K562 (cell line): ENCODE data around the gene RANBP3. TPM values are rescaled to one million over a fixed set of nuclear protein-coding genes. Genes with fewer than 3 reads are reported as not detected.

Source experiments
- ATAC-seq: fragments of 200-7000 bp; cut with Tn5 transposase; 3 replicates; pipeline ENCODE4 v1.9.1; 2020; ENCODE audit warnings: moderate library complexity
- BruUV-seq: library from RNA; stranded (reverse); fragments of 400-500 nt; replicated peaks from 2 replicates; lab custom pipeline; 2021; lab: Mats Ljungman, UMichigan
- CTCF ChIA-PET: fragments of 300-600 bp; formaldehyde crosslinking; extraction: SDS; loops from one replicate; lab custom pipeline; 2021; ENCODE audit warnings: low intra/inter-chr PET ratio; lab: Yijun Ruan, JAX
- POLR2A ChIA-PET: fragments of 300-600, 350-650 bp; sonication (Branson Sonifier 250); formaldehyde crosslinking; extraction: SDS; loops from one replicate; lab custom pipeline; 2021; ENCODE audit warnings: antibody characterized with exemption, inconsistent platforms; lab: Yijun Ruan, JAX
- DNase-seq, 4 experiments: peaks; one replicate each; pipeline versions ENCODE4 v3.0.0 to v3.0.0-alpha.2; 2011 to 2018; ENCODE audit warnings: low spot score in 3 of 4, mixed read lengths in 3 of 4; ENCODE audit errors: extremely low read depth in 1 of 4
- FAIRE-seq: peaks from 2 replicates; lab custom pipeline; 2011; peaks lifted over from hg19 to GRCh38; lab: Jason Lieb, UNC
- H2AFZ ChIP-seq: 2 replicates; pipeline ENCODE4 v1.6.0; 2011; ENCODE audit warnings: low read depth, low read length, control low read depth, inconsistent platforms
- H3K27ac ChIP-seq: fragments of 200-600 bp; 3 replicates; pipeline ENCODE4 v1.8.0; 2011; ENCODE audit warnings: low read depth, mild to moderate bottlenecking, control low read depth, inconsistent platforms, low read length, moderate library complexity, mixed read lengths; ENCODE audit errors: extremely low read depth
- H3K27me3 ChIP-seq, 2 experiments: fragments of 300-600 bp in 1 of 2; 2 replicates in 1 of 2; 3 replicates in 1 of 2; pipeline versions ENCODE4 v1.6.0 to v1.8.0; 2011; ENCODE audit warnings: inconsistent platforms in 2 of 2, low read length in 2 of 2, mild to moderate bottlenecking in 1 of 2, mixed read lengths in 1 of 2, moderate library complexity in 1 of 2; ENCODE audit not compliant: control insufficient read depth in 2 of 2, insufficient read depth in 2 of 2
- H3K36me3 ChIP-seq: fragments of 300-600 bp; 3 replicates; pipeline ENCODE4 v1.8.0; 2011; ENCODE audit warnings: mild to moderate bottlenecking, low read length, inconsistent platforms; ENCODE audit not compliant: control insufficient read depth, insufficient read depth
- H3K4me1 ChIP-seq, 2 experiments: fragments of 200-600 bp in 1 of 2; replicated peaks in 1 of 2; 2 replicates in 1 of 2; 3 replicates in 1 of 2; pipeline versions ENCODE4 v1.5.1 to v1.8.0; 2011; ENCODE audit warnings: inconsistent platforms in 2 of 2, low read length in 2 of 2, mild to moderate bottlenecking in 1 of 2, mixed read lengths in 1 of 2, moderate library complexity in 1 of 2; ENCODE audit not compliant: control insufficient read depth in 2 of 2, insufficient read depth in 2 of 2
- H3K4me2 ChIP-seq: 2 replicates; pipeline ENCODE4 v1.6.1; 2011; ENCODE audit warnings: low read length, control low read depth, inconsistent platforms, mixed read lengths; ENCODE audit not compliant: insufficient read depth
- H3K4me3 ChIP-seq: fragments of 200-600 bp; sonication (generic), shearing (Covaris generic); 2 replicates; pipeline ENCODE4 v1.5.1; 2016; ENCODE audit warnings: control low read depth, inconsistent platforms
- H3K79me2 ChIP-seq: fragments of 200-600 bp; 3 replicates; pipeline ENCODE4 v1.8.0; 2011; ENCODE audit warnings: low read length, inconsistent platforms; ENCODE audit not compliant: control insufficient read depth, insufficient read depth
- H3K9ac ChIP-seq, 2 experiments: 2 replicates each; pipeline versions ENCODE4 v1.6.0 to v1.6.1; 2011; ENCODE audit warnings: low read depth in 2 of 2, low read length in 2 of 2, control low read depth in 1 of 2, inconsistent platforms in 1 of 2, mild to moderate bottlenecking in 1 of 2, mixed read lengths in 1 of 2; ENCODE audit not compliant: insufficient read depth in 1 of 2
- H3K9me1 ChIP-seq: one replicate; pipeline ENCODE4 v1.6.0; 2011; ENCODE audit warnings: inconsistent platforms, mild to moderate bottlenecking, low read length, moderate library complexity; ENCODE audit not compliant: control insufficient read depth, insufficient read depth
- H3K9me3 ChIP-seq: replicated peaks from 2 replicates; pipeline ENCODE4 v1.5.1; 2011; ENCODE audit warnings: low read depth, low read length, inconsistent platforms; ENCODE audit not compliant: control insufficient read depth, insufficient read depth
- H4K20me1 ChIP-seq: replicated peaks from 2 replicates; pipeline ENCODE4 v1.6.1; 2011; ENCODE audit warnings: low read length, inconsistent platforms, mixed read lengths; ENCODE audit not compliant: control insufficient read depth, insufficient read depth
- CEBPG ChIP-seq, 3 experiments: fragments of 200-800 bp in 1 of 3; sonication (Bioruptor generic) in 1 of 3; sonication (generic) in 1 of 3; formaldehyde crosslinking in 1 of 3; IDR thresholded peaks in 2 of 3; conservative IDR thresholded peaks in 1 of 3; 2 replicates each; pipeline versions ENCODE4 v1.6.1 to v1.8.0; 2016 to 2022; ENCODE audit warnings: missing compliant biosample characterization in 2 of 3, missing genetic modification characterization in 2 of 3, mild to moderate bottlenecking in 1 of 3, missing genetic modification reagents in 1 of 3
- CREB1 ChIP-seq, 2 experiments: sonication (generic) in 1 of 2; formaldehyde crosslinking in 1 of 2; IDR thresholded peaks; 2 replicates each; pipeline versions ENCODE4 v1.6.1 to v1.8.0; 2012 to 2022; ENCODE audit warnings: inconsistent platforms in 1 of 2, mild to moderate bottlenecking in 1 of 2, missing genetic modification reagents in 1 of 2, moderate library complexity in 1 of 2
- CXXC5 ChIP-seq: fragments of 250-450 bp; sonication (Bioruptor Pico); IDR thresholded peaks from 2 replicates; pipeline ENCODE4 v1.8.0; 2022; ENCODE audit warnings: inconsistent platforms, mild to moderate bottlenecking, moderate library complexity
- FOXM1 ChIP-seq, 2 experiments: fragments of 450-650 bp in 1 of 2; sonication (generic) in 1 of 2; formaldehyde crosslinking in 1 of 2; IDR thresholded peaks; 2 replicates each; pipeline versions ENCODE4 v1.6.1 to v1.9.0; 2017 to 2022; ENCODE audit warnings: low read depth in 2 of 2, mild to moderate bottlenecking in 2 of 2, missing genetic modification reagents in 1 of 2, moderate library complexity in 1 of 2
- KDM2B ChIP-seq: fragments of 250-450 bp; sonication (Bioruptor Pico); IDR thresholded peaks from 2 replicates; pipeline ENCODE4 v1.8.0; 2021; ENCODE audit warnings: mild to moderate bottlenecking, moderate library complexity
- POLR2H ChIP-seq: IDR thresholded peaks from 2 replicates; pipeline ENCODE4 v1.6.1; 2016; ENCODE audit warnings: missing genetic modification characterization, low read depth, mild to moderate bottlenecking, control low read depth, missing compliant biosample characterization, moderate library complexity
- RBFOX2 ChIP-seq: fragments of 200-400 bp; formaldehyde crosslinking; IDR thresholded peaks from 2 replicates; pipeline ENCODE4 v1.6.1; 2017; ENCODE audit warnings: low read depth, mild to moderate bottlenecking, low read length, moderate library complexity
- RFX7 ChIP-seq: fragments of 250-450 bp; sonication (Bioruptor Pico); IDR thresholded peaks from 2 replicates; pipeline ENCODE4 v1.5.1; 2021; ENCODE audit warnings: mild to moderate bottlenecking
- RNF2 ChIP-seq: sonication (generic); IDR thresholded peaks from 2 replicates; pipeline ENCODE4 v1.6.1; 2016
- SP2 ChIP-seq: IDR thresholded peaks from 2 replicates; pipeline ENCODE4 v1.6.1; 2011; ENCODE audit warnings: mild to moderate bottlenecking, low read depth, low read length, moderate library complexity; ENCODE audit not compliant: poor library complexity, severe bottlenecking; ENCODE audit errors: extremely low read depth
- XRCC4 ChIP-seq: IDR thresholded peaks from one replicate; pipeline ENCODE4 v1.6.1; 2011; ENCODE audit not compliant: insufficient read depth, insufficient read length; ENCODE audit errors: extremely low read depth
- YY1 ChIP-seq, 3 experiments: IDR thresholded peaks; 2 replicates each; pipeline ENCODE4 v1.6.1; 2011; ENCODE audit warnings: low read length in 2 of 3, mild to moderate bottlenecking in 2 of 3, moderate library complexity in 2 of 3, borderline replicate concordance in 1 of 3, control low read depth in 1 of 3, low read depth in 1 of 3; ENCODE audit not compliant: insufficient read depth in 3 of 3, insufficient replicate concordance in 2 of 3, control insufficient read depth in 1 of 3, insufficient read length in 1 of 3; ENCODE audit errors: extremely low read depth in 1 of 3
- WGBS: fragments of 100-300 bp; shearing (Covaris generic); methylation state at CpG from one replicate; pipeline ENCODE4 v1.1.6; 2016; ENCODE audit warnings: low coverage, mixed read lengths; ENCODE audit not compliant: insufficient coverage; ENCODE audit errors: missing lambda C conversion rate; 5-methylcytosine and 5-hydroxymethylcytosine counted together
- in situ Hi-C: fragments of 300-500 bp; cut with MboI; formaldehyde crosslinking; loops from 4 replicates; pipeline ENCODE4 v1.15.0; 2018; ENCODE audit warnings: inconsistent platforms, mixed read lengths
- intact Hi-C: fragments of 100-400 bp; cut with micrococcal nuclease; formaldehyde crosslinking; loops from 2 replicates; pipeline ENCODE4 v1.14.2; 2022
- polyA plus RNA-seq, 8 experiments: library from polyadenylated mRNA; depleted of rRNA in 4 of 8; stranded (reverse) in 5 of 8; unstranded in 3 of 8; fragments of >200 nt; fragmentation: Nextera tagmentation in 2 of 8; fragmentation: Illumina TruSeq in 1 of 8; extraction: Ambion mirVana in 2 of 8; extraction: Trizol in 1 of 8; gene quantifications; 2 replicates each; pipeline versions ENCODE4 v1.2.1 to v1.2.3, GENCODE V29; 2011 to 2014; ENCODE audit warnings: inconsistent platforms in 1 of 8, missing spikeins in 1 of 8
- total RNA-seq, 7 experiments: library from RNA; depleted of rRNA in 6 of 7; stranded (reverse); fragments of >200 nt in 6 of 7; fragmentation: Illumina TruSeq in 2 of 7; extraction: Trizol in 2 of 7; gene quantifications; 2 replicates each; pipeline versions ENCODE4 v1.2.1 to v1.2.3, GENCODE V29; 2011 to 2021; ENCODE audit warnings: low replicate concordance in 1 of 7
- TF ChIP-seq, protein P1 (sequence below): conservative IDR thresholded peaks from 2 replicates; pipeline ENCODE4 v1.6.1; 2011; ENCODE audit warnings: low read depth, mild to moderate bottlenecking, low read length; ENCODE audit not compliant: control insufficient read depth

RANBP3 gene
- total and polyA plus RNA-seq, 9 of the 15 experiments (the other 6 are each of a cell fraction or from before 2014, with no cell fraction given) = 0.90 to 95.1 (median 63.2) TPM

DNA sequence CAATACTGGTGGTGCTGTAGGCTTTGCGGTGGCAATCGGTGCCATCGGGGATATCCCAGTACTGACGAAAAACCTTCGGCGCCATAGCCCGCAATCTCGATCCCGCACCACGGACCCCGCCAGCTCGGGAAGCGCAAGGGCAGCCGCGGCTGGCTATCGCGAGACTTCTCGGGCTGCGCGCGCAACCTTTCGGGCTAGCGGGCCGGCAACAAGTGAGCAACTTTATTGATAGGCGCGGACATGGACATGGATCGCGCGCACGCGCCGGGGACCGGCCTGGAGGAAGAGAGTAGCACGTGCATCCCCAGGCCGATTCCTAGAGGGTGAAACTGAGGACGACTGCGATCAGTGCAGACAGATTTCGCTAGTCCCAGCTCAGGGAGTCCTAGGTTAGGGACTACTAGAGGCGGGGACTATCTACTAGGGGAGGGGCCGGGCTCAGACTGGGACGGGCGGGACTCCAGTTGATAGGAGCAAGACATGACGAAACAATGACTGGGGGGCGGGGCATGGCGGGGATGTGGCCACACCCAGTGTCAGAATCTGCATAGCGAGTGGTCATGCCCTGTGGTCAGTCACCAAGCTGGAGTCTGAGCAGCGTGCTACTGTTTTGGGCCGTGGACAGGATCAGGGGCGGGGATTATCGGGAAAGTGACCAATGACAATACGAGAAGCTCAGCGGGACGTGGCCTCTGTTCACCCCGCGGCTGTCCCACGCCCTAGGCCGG, 74.2 kb downstream of the RANBP3 start, which contains the start of gene NDUFA11:
TSS of gene NDUFA11 (minus strand) at position 167 of the 728 bp plus-strand sequence. CDS start at position 85, 82 bp downstream.
- no peaks in the 10 kb centered on the region for H3K9me1 ChIP-seq
- in situ Hi-C loops (no loop called here), intact Hi-C loops (loop anchor here (2.0 kb wide), 1 partner anchor 75 kb away; the partner anchor contains the start of gene RANBP3)
- peak within 1 kb of the TSS; percentile 98 to 100 for H3K9ac ChIP-seq
- WGBS = under 1% methylated on average over 51 of the region's 57 CpGs
- no peaks in the 10 kb centered on the region for H3K9me3 ChIP-seq
- no peaks in the 10 kb centered on the region for H3K27me3 ChIP-seq
- peak within 1 kb of the TSS; percentile 97 for H3K4me2 ChIP-seq
- no TSS peak for BruUV-seq
- peak; percentile 87 to 97 (median 91) for DNase-seq
- peaks cover 9% of the 10 kb centered on the region; the same call in 1 of the 2 replicates for H4K20me1 ChIP-seq
- ATAC-seq = peak; percentile 80
- H2AFZ ChIP-seq = peak within 1 kb of the TSS; percentile 98
- peak within 1 kb of the TSS; percentile 96 for H3K27ac ChIP-seq
- peak within 1 kb of the TSS; percentile 90 for H3K4me3 ChIP-seq
- H3K4me1 ChIP-seq = peaks cover 4 to 27% of the 10 kb centered on the region in 2 experiments; a peak in 4 of 5 replicates
- FAIRE-seq = no peak
- POLR2A ChIA-PET = interaction anchor here (0.6 to 3.1 kb wide), 16 partner anchors 9 to 213 kb away, joined by 3 to 28 read pairs (median 4); partner anchors contain the start of genes CATSPERD, DUS3L and LONP1
- peaks cover 25% of the 10 kb centered on the region; the same call in 2 of the 3 replicates for H3K36me3 ChIP-seq
- peaks cover 40% of the 10 kb centered on the region for H3K79me2 ChIP-seq
- CTCF ChIA-PET = no interaction called here
- TF ChIP-seq FOXM1 (IDR thresholded peaks at IDR 0.05; ENCODE audit: low read depth) = no peak
- TF ChIP-seq FOXM1 (CRISPR knock-in tag; IDR thresholded peaks at IDR 0.05; ENCODE audit: low read depth) = no peak; the same call in 1 of the 2 replicates
- TF ChIP-seq, protein P1, sequence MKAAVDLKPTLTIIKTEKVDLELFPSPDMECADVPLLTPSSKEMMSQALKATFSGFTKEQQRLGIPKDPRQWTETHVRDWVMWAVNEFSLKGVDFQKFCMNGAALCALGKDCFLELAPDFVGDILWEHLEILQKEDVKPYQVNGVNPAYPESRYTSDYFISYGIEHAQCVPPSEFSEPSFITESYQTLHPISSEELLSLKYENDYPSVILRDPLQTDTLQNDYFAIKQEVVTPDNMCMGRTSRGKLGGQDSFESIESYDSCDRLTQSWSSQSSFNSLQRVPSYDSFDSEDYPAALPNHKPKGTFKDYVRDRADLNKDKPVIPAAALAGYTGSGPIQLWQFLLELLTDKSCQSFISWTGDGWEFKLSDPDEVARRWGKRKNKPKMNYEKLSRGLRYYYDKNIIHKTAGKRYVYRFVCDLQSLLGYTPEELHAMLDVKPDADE = peak; percentile 70
- TF ChIP-seq CREB1 (IDR thresholded peaks at IDR 0.05) = no peak; the same call in 1 of the 2 replicates
- TF ChIP-seq CREB1 (CRISPR knock-in tag; IDR thresholded peaks at IDR 0.05) = peak; percentile 80
- TF ChIP-seq CEBPG (CRISPR knock-in tag; IDR thresholded peaks at IDR 0.05) = peak; percentile 89
- peak; percentile 82 to 89 for TF ChIP-seq CEBPG (tag; conservative IDR thresholded peaks at IDR 0.05 in 1 of 2, IDR thresholded peaks at IDR 0.05 in 1 of 2)
- no peak for TF ChIP-seq XRCC4
- TF ChIP-seq CXXC5 (CRISPR knock-in tag) = peak; percentile 94
- no peak for TF ChIP-seq RFX7 (CRISPR knock-in tag)
- peak; percentile 32 to 81 (median 73) for TF ChIP-seq YY1 (IDR thresholded peaks at IDR 0.05; ENCODE audit: borderline replicate concordance in 1 of 3, control insufficient read depth in 1 of 3, extremely low read depth in 1 of 3, insufficient read depth in 3 of 3, insufficient read length in 1 of 3, insufficient replicate concordance in 2 of 3, low read depth in 1 of 3, low read length in 2 of 3)
- TF ChIP-seq RBFOX2 = peak; percentile 98
- TF ChIP-seq SP2 = no peak
- TF ChIP-seq POLR2H (tag) = no peak
- TF ChIP-seq RNF2 = no peak; the same call in 1 of the 2 replicates
- no peak; the same call in 1 of the 2 replicates for TF ChIP-seq KDM2B (CRISPR knock-in tag)
